Right ventricle myocardium superior (tissue), 1 donor: Measurements from ENCODE around the gene PROKR1. TPM values are rescaled to one million over a fixed set of nuclear protein-coding genes. Genes with fewer than 3 reads are reported as not detected.

Source experiments
- ATAC-seq: fragments of 200-7000 bp; cut with Tn5 transposase; one replicate; pipeline ENCODE4 v1.9.1; 2020; ENCODE audit warnings: mild to moderate bottlenecking; ENCODE audit not compliant: poor library complexity
- DNase-seq: peaks from one replicate; pipeline ENCODE4 v3.0.0-alpha.2; 2020
- intact Hi-C: fragments of 100-400 bp; cut with DNase I; formaldehyde crosslinking; loops from one replicate; pipeline ENCODE4 v1.11.2; 2022
- total RNA-seq: library from RNA; stranded (reverse); fragmentation: NEBNext Ultra II Directional; extraction: Animal tissue kit (Norgen Biotek cat#: 25700); gene quantifications from one replicate; pipeline ENCODE4 v1.2.1, GENCODE V29; 2021
- donor health status: DM: no; HTN: yes; CAD: no; lungs with severe emphysema.

Gene PROKR1
- total RNA-seq, 1 donor from 2014 or later: not detected

DNA sequence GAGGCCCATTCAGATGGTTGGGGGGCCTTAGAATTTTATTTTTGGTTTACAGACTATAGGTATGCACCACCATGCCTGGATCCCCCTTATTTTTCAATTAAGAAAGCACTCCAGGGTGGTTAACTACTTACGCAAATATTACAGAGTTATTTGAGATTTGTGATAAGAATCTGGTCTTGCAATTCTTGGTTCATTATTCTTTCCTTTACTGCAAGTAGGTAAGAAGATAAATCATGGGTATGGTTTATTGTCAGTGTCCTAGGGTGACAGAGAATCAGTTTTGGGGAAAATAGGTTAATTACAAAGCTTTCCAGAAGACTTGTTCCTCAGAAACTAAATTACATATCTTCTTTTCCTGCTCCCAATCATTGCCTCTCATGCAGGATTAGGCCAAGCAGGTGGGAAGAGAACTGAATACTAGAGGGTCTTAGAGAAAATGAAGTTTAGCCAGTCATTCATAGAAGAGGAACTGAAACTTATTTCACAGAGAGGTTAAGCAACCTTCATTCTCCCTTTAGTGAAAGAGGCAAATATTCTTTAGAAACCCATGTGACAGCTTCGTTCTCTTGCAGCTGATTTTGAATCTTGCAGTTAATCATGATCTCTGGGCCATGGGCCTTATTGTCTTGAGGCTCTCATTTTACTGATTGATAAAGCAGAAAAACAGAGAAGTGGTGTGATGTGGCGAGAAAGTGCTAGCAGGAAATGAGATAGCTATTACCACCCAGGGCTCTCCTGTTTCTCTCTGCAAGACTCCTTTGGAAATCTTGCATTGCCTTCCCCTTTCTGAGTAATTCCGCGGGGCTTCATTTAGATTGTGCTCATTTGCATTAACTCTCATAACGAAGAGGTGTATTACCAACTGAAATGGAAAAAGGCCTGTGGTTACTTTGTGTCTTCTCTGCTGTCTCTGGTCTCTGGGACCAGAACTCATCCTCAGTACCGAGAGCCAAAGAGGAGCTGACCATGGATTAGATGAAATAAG is 46.5 kb downstream of the PROKR1 start:
- intact Hi-C loops: no loop called here
- DNase-seq (no peak), ATAC-seq (peak; percentile 34)

DNA sequence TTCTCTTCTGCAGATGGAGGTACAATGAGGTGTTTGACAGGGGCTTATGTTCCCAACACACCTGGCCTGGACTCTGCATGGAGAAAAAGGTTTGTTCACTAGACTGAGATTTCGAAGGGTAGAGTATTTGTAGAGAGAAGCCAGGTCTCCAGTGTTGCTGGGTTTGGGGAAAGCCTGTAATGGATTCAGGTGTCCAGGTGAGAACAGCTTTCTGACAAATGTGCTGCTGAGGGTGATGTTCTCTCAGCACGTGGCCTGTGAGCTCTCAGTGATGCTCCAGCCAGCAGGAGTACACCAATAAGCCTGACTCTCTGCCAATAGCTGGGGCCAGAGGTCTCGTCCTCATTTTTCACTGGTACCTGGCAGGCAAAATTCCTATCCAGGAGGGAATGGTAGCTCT is 47.5 kb downstream of the PROKR1 start:
- ATAC-seq (no peak), DNase-seq (no peak)
- intact Hi-C loops: no loop called here

DNA sequence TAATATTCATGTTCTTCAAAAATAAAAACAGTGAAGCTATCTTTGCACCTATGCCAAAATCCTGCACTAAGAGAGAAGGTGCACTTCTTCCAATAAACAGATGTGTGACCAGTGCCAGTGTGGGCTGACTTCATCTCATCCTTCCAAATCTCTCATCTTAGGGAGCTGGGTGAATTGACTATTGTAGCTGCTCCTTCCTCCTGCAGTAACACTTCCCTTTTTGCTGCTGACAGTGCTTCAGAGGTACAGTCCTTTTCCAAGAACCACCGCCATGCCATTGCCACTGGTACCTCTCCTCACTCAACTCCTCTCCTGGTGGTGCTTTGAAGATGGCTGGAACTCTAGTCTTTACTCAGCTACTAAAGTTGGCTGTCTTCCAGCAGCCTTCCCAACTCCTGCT is 49.1 kb downstream of the PROKR1 start:
- no peak for ATAC-seq
- no peak for DNase-seq
- intact Hi-C loops: no loop called here

DNA sequence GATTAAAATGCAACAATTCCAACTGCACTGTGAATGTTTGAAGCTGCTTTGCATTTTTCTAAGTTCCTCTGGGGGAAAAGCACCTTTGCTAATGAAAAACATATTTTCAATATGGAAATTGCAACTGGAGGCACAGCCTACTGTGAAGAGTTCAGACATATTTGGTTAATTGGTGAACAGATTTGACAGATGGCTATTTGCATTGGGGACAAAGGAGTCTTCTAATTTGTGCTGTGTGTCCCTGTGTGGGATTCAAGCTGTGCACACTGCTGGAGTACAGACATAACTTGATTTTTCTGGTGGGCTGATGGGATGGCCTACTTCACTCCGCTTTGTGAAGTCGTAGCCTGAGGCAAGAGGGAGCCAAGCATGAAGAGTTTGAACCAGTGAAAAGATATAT is 50.6 kb downstream of the PROKR1 start:
- DNase-seq (no peak), ATAC-seq (no peak)
- intact Hi-C loops: no loop called here

DNA sequence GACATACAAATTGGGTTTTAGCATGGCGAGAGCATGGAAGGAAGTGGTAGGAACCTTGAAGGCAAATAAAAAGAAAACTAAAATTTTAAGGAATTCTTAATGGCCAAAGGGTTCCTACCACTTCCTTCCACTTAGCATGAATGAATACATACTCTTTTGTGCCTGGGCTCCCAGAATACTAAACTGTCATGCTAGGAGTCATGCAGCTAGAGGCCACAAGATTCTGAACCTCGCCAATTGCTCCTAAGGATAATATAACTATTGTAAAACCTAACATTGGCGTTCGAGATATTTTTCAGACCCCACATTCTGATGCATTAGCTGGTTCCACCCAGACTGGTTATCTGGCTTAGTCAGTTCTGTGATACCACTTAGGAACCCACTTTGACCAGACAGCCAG is 52.6 kb downstream of the PROKR1 start:
- DNase-seq (no peak), ATAC-seq (no peak)
- intact Hi-C loops: no loop called here

DNA sequence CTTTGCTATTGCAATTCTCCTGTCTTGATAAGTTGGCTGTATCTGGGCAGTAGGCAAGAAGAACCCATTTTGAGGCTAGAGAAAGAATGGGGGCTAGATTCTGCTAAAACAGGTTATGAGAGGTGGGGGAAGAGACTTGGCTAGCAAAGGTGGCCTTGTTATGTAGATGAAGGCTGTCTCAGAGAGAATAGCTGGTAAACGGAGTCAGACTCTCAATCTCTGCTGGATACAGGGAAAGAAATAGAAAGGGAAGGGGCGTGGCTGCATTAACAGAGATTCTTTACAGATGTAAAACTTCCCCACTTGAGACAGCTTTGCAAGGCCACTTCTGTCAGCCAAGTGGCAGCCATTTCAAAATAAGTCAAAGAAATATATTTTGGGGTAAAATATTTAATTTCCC is 53.2 kb downstream of the PROKR1 start:
- intact Hi-C loops: no loop called here
- no peak for ATAC-seq

DNA sequence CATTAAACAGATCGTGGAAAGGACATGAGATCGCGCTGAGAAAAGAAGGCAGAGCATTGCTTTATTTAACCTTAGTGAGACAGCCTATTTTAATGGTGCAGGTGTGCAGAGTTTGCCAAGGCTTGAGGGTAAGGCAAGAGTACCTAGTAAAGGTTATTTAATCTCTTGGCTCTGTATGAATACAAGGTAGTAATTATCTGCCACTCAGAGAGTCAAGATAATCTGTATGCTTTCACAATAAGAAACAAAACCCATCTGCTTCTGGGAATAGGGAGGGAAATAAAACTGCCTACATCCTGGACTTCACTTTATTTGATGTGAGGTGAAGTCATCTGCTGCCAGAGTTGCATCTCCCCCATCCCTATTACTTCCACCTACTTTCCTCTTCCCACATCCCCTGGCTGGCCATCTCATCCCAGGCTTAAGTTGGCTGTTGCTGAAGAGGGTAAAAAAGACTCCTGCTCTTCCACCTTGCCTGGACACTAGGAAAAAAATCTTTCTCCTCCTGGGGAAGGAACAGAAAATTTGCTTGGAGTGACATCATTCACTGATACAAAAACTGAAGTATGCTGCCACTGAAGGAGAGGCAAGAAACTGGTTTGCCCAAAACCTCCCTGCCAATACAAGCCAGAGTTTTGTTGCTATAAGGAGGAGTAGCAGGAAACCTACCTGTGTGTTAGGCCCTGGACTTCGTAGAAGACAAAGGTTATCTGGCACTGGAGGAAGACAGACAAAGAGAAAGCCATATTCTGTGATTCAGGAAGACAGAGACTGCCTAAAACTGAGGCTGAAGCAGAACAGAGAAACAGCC is 55.4 kb downstream of the PROKR1 start:
- ATAC-seq (no peak), DNase-seq (no peak)
- intact Hi-C loops: no loop called here

More for the DNA sequence above, 53.2 kb downstream of the PROKR1 start:
- no peak for DNase-seq

DNA sequence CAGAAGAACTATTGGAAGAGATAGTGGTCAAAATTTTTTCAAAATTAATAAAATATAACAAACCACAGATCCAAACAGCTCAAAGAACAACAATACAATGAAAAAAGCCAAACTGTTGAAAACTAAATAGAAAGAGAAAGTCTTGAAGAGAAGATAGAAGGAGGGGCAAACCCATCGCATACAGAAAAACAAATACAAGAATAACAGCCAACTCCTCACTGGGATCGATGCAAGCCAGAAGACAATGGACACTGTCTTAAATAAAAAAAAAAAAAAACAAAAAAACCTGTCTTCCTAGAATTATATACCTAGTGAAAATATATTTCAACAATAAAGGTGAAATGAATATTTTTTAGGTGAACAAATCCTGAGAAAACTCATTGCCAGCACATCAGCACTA is 57.2 kb downstream of the PROKR1 start:
- intact Hi-C loops: no loop called here
- no peak for ATAC-seq
- no peak for DNase-seq

DNA sequence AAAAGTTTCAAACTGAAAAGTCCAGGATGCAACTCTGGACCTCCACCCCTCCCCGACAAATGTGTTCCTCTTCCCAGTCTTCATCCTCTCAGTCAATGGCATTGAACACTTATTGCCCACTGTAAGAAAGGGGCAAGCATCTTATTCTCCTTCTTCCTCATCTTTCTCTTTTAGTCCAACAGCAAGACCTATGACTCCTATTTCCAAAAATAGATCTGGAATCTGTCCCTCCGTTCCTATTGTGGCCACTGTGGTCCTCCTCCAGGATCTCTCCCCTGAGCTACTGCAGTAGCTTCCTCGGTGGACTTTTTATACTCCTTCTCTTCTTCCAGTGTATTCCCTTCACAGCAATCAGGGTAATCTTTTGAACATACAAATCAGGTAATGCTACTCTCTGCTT is 63.3 kb downstream of the PROKR1 start:
- intact Hi-C loops: loop anchor here (5.0 kb wide), 1 partner anchor 221 kb away; no protein-coding TSS in a partner anchor
- ATAC-seq (peak; percentile 45), DNase-seq (no peak)

Other genes with a start within 250 kb of the PROKR1 start
- gene FBXO48, start 176.3 kb upstream of the PROKR1 start, total RNA-seq: 1.1 TPM
- 4.0 TPM for gene APLF, start 176.0 kb upstream of the PROKR1 start, total RNA-seq
- 7.3 TPM for gene ARHGAP25, start 91.2 kb downstream of the PROKR1 start, total RNA-seq
- not detected for gene BMP10, start 227.8 kb downstream of the PROKR1 start, total RNA-seq